SU-DHL-6 (cell line): ENCODE results near the gene FIS1.

Experiments
- H2AFZ ChIP-seq: fragments of 200-600 bp; sonication (generic); 2 replicates; pipeline ENCODE4 v1.6.1; 2014; ENCODE audit warnings: low read depth, mild to moderate bottlenecking, moderate library complexity, mixed read lengths, antibody characterized with exemption, low read length; ENCODE audit not compliant: severe bottlenecking
- H3F3A ChIP-seq: fragments of 200-600 bp; shearing (Covaris generic); 2 replicates; pipeline ENCODE4 v1.6.0; 2016; ENCODE audit warnings: antibody characterized with exemption, mild to moderate bottlenecking; ENCODE audit not compliant: insufficient read depth
- H3K27ac ChIP-seq: fragments of 200-600 bp; sonication (generic); 2 replicates; pipeline ENCODE4 v1.5.1; 2016; ENCODE audit warnings: low read depth, mild to moderate bottlenecking, low read length, moderate library complexity, mixed read lengths
- H3K27me3 ChIP-seq: fragments of 200-600 bp; sonication (generic), shearing (Covaris generic); 2 replicates; pipeline ENCODE4 v1.6.0; 2014; ENCODE audit warnings: mild to moderate bottlenecking, low read length
- H3K36me3 ChIP-seq: fragments of 200-600 bp; sonication (generic); 2 replicates; pipeline ENCODE4 v1.6.1; 2014; ENCODE audit warnings: mild to moderate bottlenecking, low read length, mixed read lengths
- H3K4me2 ChIP-seq: fragments of 300-600, 200-600 bp; shearing (Covaris generic), sonication (generic); 2 replicates; pipeline ENCODE4 v1.6.0; 2014; ENCODE audit warnings: low read length, low read depth, mild to moderate bottlenecking; ENCODE audit not compliant: poor library complexity, severe bottlenecking
- H3K4me3 ChIP-seq: fragments of 200-600 bp; sonication (generic); 2 replicates; pipeline ENCODE4 v1.5.1; 2014; ENCODE audit warnings: antibody characterized with exemption, low read length, mild to moderate bottlenecking, mixed read lengths; ENCODE audit not compliant: insufficient read depth, poor library complexity, severe bottlenecking
- H3K79me2 ChIP-seq: fragments of 200-600 bp; sonication (generic); 2 replicates; pipeline ENCODE4 v1.6.1; 2014; ENCODE audit warnings: mild to moderate bottlenecking, low read length, moderate library complexity; ENCODE audit not compliant: insufficient read depth
- H3K9ac ChIP-seq: fragments of 200-600 bp; sonication (generic); 2 replicates; pipeline ENCODE4 v1.7.0; 2014; ENCODE audit warnings: mild to moderate bottlenecking, low read length
- H3K9me2 ChIP-seq: fragments of 200-600 bp; sonication (generic); replicated peaks from 2 replicates; pipeline ENCODE4 v1.6.1; 2014; ENCODE audit warnings: low read length; ENCODE audit not compliant: insufficient read depth
- H3K9me3 ChIP-seq: fragments of 200-600 bp; sonication (generic); 2 replicates; pipeline ENCODE4 v1.6.1; 2014; ENCODE audit warnings: low read length, mixed read lengths; ENCODE audit not compliant: insufficient read depth
- H4K20me1 ChIP-seq: fragments of 200-600 bp; sonication (generic); 2 replicates; pipeline ENCODE4 v1.6.1; 2014; ENCODE audit warnings: low read depth, mild to moderate bottlenecking, antibody characterized with exemption, low read length, moderate library complexity, mixed read lengths
- EZH2phosphoT487 ChIP-seq: fragments of 200-600 bp; sonication (generic), shearing (Covaris generic); conservative IDR thresholded peaks from 2 replicates; pipeline ENCODE4 v1.6.1; 2018; ENCODE audit warnings: mild to moderate bottlenecking, antibody characterized with exemption, low read length, moderate library complexity, mixed read lengths
- TF ChIP-seq, protein P1 (sequence below): fragments of 200-600 bp; sonication (generic); IDR thresholded peaks from one replicate; pipeline ENCODE4 v1.5.1; 2017; ENCODE audit warnings: antibody characterized with exemption, mild to moderate bottlenecking, low read length, moderate library complexity; ENCODE audit not compliant: insufficient read depth, poor library complexity, severe bottlenecking

FIS1 gene

DNA sequence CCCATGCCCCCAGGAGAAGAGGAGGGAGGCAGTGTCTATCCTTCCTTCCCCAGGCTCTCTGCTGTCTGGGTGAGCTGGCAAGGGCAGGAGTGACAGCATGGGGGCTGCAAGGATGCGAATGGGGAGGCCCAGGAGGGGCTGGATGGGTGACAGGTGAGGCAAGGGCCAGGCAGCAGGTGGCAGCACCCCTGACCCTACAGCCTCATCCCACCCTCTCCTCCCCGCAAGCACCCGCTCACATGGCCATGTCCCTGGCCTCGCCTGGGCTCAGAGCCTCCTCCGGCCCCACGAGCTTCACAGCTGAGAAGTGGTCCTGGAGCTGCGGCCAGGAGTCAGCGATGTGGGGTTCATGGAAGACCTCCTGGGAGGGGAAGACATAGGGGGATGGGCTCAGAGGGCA, 32.9 kb downstream of the FIS1 start:
- Histone ChIP-seq H3K27ac (no peak overlapping the region), H3K9ac (no peak overlapping the region), H3K9me2 (no peaks in the 10 kb centered on the region), H2AFZ (no peak overlapping the region), H3K27me3 (no peaks in the 10 kb centered on the region), H3K36me3 (no peaks in the 10 kb centered on the region), H3K4me3 (no peak overlapping the region), H3K4me2 (no peak overlapping the region), H3F3A (no peaks in the 10 kb centered on the region), H3K79me2 (no peaks in the 10 kb centered on the region), H4K20me1 (no peaks in the 10 kb centered on the region), H3K9me3 (no peaks in the 10 kb centered on the region)
- TF ChIP-seq, protein P1, sequence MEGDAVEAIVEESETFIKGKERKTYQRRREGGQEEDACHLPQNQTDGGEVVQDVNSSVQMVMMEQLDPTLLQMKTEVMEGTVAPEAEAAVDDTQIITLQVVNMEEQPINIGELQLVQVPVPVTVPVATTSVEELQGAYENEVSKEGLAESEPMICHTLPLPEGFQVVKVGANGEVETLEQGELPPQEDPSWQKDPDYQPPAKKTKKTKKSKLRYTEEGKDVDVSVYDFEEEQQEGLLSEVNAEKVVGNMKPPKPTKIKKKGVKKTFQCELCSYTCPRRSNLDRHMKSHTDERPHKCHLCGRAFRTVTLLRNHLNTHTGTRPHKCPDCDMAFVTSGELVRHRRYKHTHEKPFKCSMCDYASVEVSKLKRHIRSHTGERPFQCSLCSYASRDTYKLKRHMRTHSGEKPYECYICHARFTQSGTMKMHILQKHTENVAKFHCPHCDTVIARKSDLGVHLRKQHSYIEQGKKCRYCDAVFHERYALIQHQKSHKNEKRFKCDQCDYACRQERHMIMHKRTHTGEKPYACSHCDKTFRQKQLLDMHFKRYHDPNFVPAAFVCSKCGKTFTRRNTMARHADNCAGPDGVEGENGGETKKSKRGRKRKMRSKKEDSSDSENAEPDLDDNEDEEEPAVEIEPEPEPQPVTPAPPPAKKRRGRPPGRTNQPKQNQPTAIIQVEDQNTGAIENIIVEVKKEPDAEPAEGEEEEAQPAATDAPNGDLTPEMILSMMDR, result no peak
- TF ChIP-seq EZH2phosphoT487, result no peak

DNA sequence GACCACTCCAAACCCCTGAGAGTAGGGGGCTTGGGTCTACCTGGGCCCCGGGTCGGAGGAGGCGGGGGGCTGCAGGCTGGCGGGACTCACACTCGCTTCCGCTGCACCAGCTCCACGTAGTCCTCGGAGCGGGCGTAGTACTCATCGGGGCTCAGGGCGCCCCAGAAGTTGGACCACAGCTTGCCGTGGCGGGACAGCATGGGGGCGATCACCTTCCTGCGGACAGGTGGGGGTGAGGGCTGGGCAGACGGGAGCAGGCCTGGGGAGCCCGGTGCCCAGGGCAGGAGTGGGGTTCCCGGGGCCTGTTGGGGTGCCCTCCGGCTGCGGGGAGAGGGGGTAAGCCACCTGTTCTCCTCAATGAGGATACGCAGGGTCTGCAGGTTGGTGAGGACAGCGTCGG, 33.4 kb downstream of the FIS1 start:
- TF ChIP-seq, protein P1, result no peak
- no peak for TF ChIP-seq EZH2phosphoT487
- Histone ChIP-seq H3K4me2 (no peak overlapping the region), H3K9me3 (no peaks in the 10 kb centered on the region), H3K9me2 (no peaks in the 10 kb centered on the region), H3K9ac (no peak overlapping the region), H3K4me3 (no peak overlapping the region), H3K27ac (no peak overlapping the region), H3F3A (no peaks in the 10 kb centered on the region), H3K27me3 (no peaks in the 10 kb centered on the region), H3K79me2 (no peaks in the 10 kb centered on the region), H3K36me3 (no peaks in the 10 kb centered on the region), H4K20me1 (no peaks in the 10 kb centered on the region), H2AFZ (no peak overlapping the region)

DNA sequence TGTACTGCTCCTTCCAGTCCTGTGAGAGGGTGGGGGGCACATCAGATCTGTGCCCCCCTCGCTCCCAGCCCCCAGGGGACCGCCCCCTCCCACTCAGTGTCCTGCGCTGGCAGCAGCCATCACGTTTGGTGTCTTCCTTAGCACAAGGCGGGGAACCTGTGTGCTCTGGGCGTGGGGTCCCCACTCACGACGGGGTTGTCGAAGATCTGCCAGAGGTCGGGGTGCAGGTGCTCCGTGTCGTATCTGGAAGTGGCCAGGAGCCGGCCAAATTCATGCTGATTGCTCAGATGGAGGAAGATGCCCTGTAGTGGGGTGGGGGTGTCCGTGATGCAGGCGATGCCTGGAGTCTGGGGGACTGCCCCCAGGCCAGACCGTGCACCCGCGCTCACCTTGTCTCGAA, 34.7 kb downstream of the FIS1 start:
- no peak overlapping the region for H2AFZ ChIP-seq
- TF ChIP-seq, protein P1, result no peak
- TF ChIP-seq EZH2phosphoT487, result no peak
- no peaks in the 10 kb centered on the region for H3K9me2 ChIP-seq
- H4K20me1 ChIP-seq, result no peaks in the 10 kb centered on the region
- H3K79me2 ChIP-seq, result no peaks in the 10 kb centered on the region
- no peak overlapping the region for H3K4me2 ChIP-seq
- no peak overlapping the region for H3K27ac ChIP-seq
- no peaks in the 10 kb centered on the region for H3K27me3 ChIP-seq
- no peak overlapping the region for H3K4me3 ChIP-seq
- H3K36me3 ChIP-seq, result no peaks in the 10 kb centered on the region
- H3K9me3 ChIP-seq, result no peaks in the 10 kb centered on the region
- no peaks in the 10 kb centered on the region for H3F3A ChIP-seq
- no peak overlapping the region for H3K9ac ChIP-seq
